Large intestine (tissue), 3 donors: Measurements from ENCODE around the gene PIK3C2G. TPM values are rescaled to one million over a fixed set of nuclear protein-coding genes. Genes with fewer than 3 reads are reported as not detected.

ENCODE experiments used
- DNase-seq, 2 donors: peaks; one replicate each; pipeline versions ENCODE4 v3.0.0 to v3.0.0-alpha.2; 2013
- H3K27ac ChIP-seq: one replicate; pipeline ENCODE4 v1.5.1; 2013; ENCODE audit warnings: low read length
- H3K27me3 ChIP-seq: 2 replicates; pipeline ENCODE4 v1.6.1; 2013; ENCODE audit warnings: low read length; ENCODE audit not compliant: control insufficient read depth, insufficient read depth
- H3K36me3 ChIP-seq: 2 replicates; pipeline ENCODE4 v1.6.1; 2013; ENCODE audit warnings: low read length; ENCODE audit not compliant: control insufficient read depth, insufficient read depth
- H3K4me1 ChIP-seq: one replicate; pipeline ENCODE4 v1.6.1; 2013; ENCODE audit warnings: low read length; ENCODE audit not compliant: control insufficient read depth, insufficient read depth
- H3K4me3 ChIP-seq: one replicate; pipeline ENCODE4 v1.5.1; 2013; ENCODE audit warnings: low read length
- H3K9me3 ChIP-seq: one replicate; pipeline ENCODE4 v1.6.1; 2013; ENCODE audit warnings: mild to moderate bottlenecking, low read depth, low read length, moderate library complexity; ENCODE audit not compliant: control insufficient read depth
- WGBS: methylation state at CpG from one replicate; pipeline ENCODE4 v1.1.5; 2013; ENCODE audit warnings: low lambda C conversion rate; ENCODE audit not compliant: insufficient coverage; 5-methylcytosine and 5-hydroxymethylcytosine counted together
- polyA plus RNA-seq: library from polyadenylated mRNA; unstranded; fragments of 120-200 nt; gene quantifications from one replicate; pipeline ENCODE4 v1.2.1, GENCODE V29; 2013

Gene PIK3C2G
- polyA plus RNA-seq, 1 donor = 2.1 TPM

DNA sequence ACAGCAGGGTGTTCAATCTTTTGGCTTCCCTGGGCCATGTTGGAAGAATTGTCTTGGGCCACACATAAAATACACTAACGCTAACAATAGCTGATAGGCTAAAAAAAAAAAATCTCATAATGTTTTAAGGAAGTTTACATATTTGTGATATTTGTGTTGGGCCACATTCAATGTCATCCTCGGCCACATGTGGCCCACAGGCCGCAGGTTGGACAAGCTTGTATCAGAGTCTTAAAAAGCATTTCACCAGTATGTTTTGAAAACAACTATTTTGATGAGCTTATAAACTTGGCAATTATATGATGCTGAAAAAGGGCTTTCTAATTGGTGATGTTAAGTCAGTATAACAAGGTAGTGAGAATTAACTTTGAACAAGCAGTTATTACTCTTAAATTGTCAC is 78.9 kb downstream of the PIK3C2G start:
- Histone ChIP-seq H3K9me3 (no peaks in the 10 kb centered on the region), H3K36me3 (no peaks in the 10 kb centered on the region), H3K4me1 (peaks cover 2% of the 10 kb centered on the region), H3K27me3 (no peaks in the 10 kb centered on the region), H3K4me3 (no peak overlapping the region), H3K27ac (no peak overlapping the region)
- no peak for DNase-seq
- no CpG with 5 or more reads among the region's 3 CpGs for whole genome bisulfite sequencing

DNA sequence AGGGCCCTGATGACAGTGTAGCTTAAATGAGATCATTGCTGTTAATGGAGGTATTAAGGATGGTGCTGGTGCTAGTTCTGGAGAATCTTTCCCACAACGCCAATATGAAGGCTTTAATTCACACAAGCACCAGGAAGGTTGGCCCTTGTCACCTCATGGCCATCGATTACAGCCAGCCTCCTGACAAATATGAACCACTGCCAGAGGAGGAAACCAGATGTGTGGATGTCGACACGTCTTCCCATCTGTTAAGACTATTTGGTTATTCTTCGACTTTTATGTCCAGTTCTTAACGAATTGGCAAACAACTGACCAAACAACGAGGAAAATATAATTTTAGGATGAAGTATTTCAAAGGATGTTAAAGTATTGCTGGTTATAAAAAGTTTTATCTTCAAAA is 79.5 kb downstream of the PIK3C2G start:
- H3K27ac ChIP-seq = no peak overlapping the region
- no peak overlapping the region for H3K4me3 ChIP-seq
- H3K4me1 ChIP-seq = peaks cover 2% of the 10 kb centered on the region
- no peaks in the 10 kb centered on the region for H3K9me3 ChIP-seq
- 84% methylated on average over 5 of the region's 7 CpGs for WGBS
- DNase-seq = no peak
- H3K27me3 ChIP-seq = no peaks in the 10 kb centered on the region
- H3K36me3 ChIP-seq = no peaks in the 10 kb centered on the region

DNA sequence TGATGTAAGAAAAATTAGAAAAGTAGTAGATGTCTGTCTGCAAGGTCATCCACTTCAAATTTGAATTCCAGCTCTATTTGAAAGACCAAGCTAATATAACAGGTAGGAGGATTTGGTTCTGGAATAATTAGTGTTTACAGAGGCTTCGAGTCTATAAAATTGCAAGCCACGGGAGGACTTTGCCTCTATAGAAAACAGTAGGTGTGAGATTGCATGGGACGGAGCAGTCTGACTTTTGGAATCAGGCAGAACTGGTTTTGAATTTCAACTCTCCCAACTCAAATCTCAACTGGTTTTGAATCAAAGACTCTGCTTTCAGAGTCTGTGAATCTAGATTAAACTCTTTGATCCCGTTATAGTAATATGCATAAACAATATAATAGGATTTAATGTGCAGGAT is 82.4 kb downstream of the PIK3C2G start:
- Histone ChIP-seq H3K36me3 (no peaks in the 10 kb centered on the region), H3K27ac (no peak overlapping the region), H3K4me1 (peaks cover 2% of the 10 kb centered on the region), H3K4me3 (no peak overlapping the region), H3K27me3 (no peaks in the 10 kb centered on the region), H3K9me3 (no peaks in the 10 kb centered on the region)
- WGBS = no CpG with 5 or more reads among the region's 4 CpGs
- peak; percentile 21 to 68 for DNase-seq

DNA sequence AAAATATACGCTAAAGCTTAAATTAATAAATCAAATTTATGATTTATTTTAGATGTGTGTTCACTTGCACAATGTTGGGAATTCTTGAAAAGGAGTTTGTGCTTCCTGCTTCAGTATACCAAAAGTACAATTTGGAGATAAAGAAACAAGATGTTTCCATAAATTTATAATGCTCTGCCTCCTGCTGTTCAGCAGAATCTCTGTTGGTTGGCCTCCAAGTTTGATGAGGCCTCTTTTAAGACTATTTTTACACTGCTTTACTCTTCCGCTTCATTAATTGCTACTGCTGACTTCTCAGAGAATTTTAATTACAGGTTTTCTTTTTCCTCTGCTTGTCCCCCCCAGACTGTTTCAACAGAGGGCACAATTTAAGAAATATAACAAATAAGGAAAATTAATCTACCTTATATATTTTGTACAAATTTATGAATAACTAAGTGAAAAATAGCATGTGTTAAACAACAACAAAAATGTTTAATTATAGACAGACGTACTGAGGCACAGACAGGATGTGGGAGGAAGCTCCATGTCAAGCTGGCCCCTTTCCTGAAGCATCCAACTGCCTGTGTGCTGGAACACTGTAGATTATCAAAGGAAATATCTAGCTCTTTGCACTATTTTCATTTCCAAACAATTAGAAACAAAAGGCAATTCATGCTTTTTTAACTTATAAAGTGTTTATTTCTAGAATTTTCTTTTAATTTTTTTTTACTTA is 83.9 kb downstream of the PIK3C2G start:
- no peaks in the 10 kb centered on the region for H3K9me3 ChIP-seq
- 100% methylated on average over 1 of the region's 3 CpGs for WGBS
- DNase-seq = no peak
- peaks cover 2% of the 10 kb centered on the region for H3K4me1 ChIP-seq
- H3K27ac ChIP-seq = no peak overlapping the region
- no peaks in the 10 kb centered on the region for H3K27me3 ChIP-seq
- H3K4me3 ChIP-seq = no peak overlapping the region
- no peaks in the 10 kb centered on the region for H3K36me3 ChIP-seq

DNA sequence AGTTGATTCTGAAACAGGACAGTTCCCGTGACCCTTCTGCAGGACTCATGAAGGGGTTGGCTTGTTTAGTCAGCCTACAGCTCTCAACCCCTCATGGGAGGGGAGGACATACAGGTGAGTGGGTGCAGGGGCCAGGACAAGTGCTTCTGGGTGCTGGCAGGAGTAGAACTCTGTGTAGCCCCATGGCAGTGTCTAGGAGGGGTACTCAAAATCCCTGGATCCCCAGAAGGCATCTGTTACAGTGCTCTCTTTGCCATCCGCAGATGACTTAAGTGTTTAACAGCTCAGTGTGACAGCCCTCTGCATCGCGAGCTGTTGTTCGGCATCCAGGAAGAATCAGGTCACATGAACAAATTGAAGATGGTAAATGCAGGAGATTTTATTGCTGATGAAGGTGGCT is 91.0 kb downstream of the PIK3C2G start:
- no peak overlapping the region for H3K27ac ChIP-seq
- DNase-seq = no peak
- H3K4me3 ChIP-seq = no peak overlapping the region
- no peaks in the 10 kb centered on the region for H3K4me1 ChIP-seq
- no peaks in the 10 kb centered on the region for H3K9me3 ChIP-seq
- H3K27me3 ChIP-seq = no peaks in the 10 kb centered on the region
- WGBS = 72% methylated on average over 3 of the region's 5 CpGs
- H3K36me3 ChIP-seq = no peaks in the 10 kb centered on the region

DNA sequence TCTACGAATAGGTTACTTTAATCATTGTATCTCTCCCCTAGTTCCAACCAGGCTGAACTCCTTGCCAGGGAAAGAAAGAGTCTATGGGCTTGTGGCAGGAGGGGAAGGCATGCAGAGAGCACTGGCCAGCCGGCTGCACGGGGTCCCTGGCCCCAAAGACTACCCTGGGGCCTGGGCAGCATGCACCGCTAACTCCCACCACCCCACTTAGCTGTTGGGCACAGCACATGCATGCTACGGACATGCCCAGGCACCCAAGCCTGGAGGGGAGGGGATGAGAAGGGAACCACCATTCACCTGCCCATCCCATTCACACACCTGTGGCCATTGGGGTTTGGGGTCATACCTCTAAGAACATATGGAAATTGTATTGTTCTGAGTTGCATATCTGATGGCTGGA is 94.1 kb downstream of the PIK3C2G start:
- H3K27me3 ChIP-seq = no peaks in the 10 kb centered on the region
- no peak overlapping the region for H3K27ac ChIP-seq
- no peaks in the 10 kb centered on the region for H3K9me3 ChIP-seq
- H3K4me3 ChIP-seq = no peak overlapping the region
- no peaks in the 10 kb centered on the region for H3K4me1 ChIP-seq
- WGBS = 100% methylated on average over 1 of the region's 5 CpGs
- no peaks in the 10 kb centered on the region for H3K36me3 ChIP-seq
- DNase-seq = no peak

DNA sequence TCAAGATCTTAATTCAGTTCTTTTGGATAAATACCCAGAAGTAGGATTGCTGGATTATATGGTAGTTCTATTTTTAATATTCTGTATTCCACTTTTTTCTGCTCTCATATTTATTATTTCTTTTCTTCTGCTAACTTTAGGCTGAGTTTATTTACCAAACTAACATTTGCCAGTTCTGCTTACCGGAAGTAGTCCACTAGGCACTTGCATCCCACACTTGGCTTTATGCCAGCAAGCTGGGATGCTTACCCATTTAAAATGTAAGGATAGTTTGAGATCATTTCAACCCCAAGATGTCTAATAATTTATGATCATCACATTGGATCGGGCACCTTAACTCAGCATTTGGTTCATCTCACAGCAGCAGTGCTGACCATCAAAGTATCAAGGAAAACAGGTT is 96.8 kb downstream of the PIK3C2G start:
- no CpG with 5 or more reads among the region's 2 CpGs for WGBS
- no peak for DNase-seq
- H3K4me3 ChIP-seq = no peak overlapping the region
- H3K27me3 ChIP-seq = no peaks in the 10 kb centered on the region
- H3K9me3 ChIP-seq = no peaks in the 10 kb centered on the region
- no peaks in the 10 kb centered on the region for H3K36me3 ChIP-seq
- H3K27ac ChIP-seq = no peak overlapping the region
- no peaks in the 10 kb centered on the region for H3K4me1 ChIP-seq

DNA sequence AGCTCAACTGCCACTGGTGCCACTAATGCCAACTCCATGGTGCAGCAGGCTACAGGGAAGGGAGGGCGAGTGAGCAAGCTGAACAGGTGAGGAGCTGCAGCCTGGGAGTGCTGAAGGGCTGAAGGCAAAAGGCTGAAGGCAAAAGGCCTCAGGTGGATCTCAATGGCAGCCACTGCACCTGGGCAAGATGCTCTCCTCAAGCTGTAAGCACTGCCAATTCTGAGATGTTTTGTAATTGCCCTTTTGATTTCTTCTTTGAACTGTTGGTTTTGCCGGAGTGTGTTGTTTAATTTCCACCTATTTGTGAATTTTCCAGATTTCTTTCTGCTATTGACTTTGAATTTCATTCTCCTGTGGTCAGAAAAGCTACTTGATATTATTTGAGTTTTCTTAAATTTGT is 97.6 kb downstream of the PIK3C2G start:
- Histone ChIP-seq H3K36me3 (no peaks in the 10 kb centered on the region), H3K27me3 (no peaks in the 10 kb centered on the region), H3K4me1 (no peaks in the 10 kb centered on the region), H3K4me3 (no peak overlapping the region), H3K9me3 (no peaks in the 10 kb centered on the region), H3K27ac (no peak overlapping the region)
- DNase-seq = no peak
- 100% methylated on average over 1 of the region's 2 CpGs for WGBS

DNA sequence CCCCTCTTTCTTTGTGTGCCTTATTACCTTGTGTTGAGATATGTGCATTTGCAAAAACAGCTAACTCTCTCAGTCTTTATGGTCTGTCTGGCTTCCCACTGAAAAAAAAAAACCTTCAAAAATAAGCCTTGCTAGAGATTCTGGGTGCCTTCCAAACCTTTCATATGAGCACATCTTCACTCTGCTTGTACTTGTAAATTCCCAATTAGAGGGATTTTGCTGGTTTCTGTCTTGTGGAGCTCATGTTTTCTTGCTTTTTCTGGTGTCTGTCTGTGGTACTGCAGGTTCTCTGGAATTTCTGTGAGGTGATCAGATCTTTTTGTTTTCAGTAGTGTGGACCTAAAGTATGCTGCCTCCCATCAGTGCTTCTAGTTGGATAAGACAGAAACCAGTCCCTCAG is 100.1 kb downstream of the PIK3C2G start:
- Histone ChIP-seq H3K4me1 (no peaks in the 10 kb centered on the region), H3K36me3 (no peaks in the 10 kb centered on the region), H3K9me3 (no peaks in the 10 kb centered on the region), H3K27me3 (no peaks in the 10 kb centered on the region), H3K4me3 (no peak overlapping the region), H3K27ac (no peak overlapping the region)
- no peak for DNase-seq

DNA sequence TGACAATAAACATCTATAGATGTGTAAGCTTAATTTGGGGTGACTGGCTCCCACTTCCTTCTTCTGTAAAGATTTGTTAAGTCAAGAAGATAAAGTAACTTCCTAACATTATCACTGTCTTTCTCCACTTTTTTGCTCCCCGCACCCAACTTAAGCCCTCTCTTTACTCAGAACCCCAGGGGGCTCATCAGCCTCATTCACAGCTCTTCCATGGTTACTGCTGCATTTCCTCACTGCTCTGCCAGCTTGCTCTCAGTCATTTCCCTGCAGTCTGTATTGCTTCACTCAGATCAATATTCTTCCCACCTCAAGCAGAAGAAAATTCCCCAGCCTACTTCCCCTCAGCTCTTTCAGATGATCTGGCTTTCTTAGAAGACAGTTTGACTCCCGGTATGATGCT is 102.0 kb downstream of the PIK3C2G start:
- Histone ChIP-seq H3K27me3 (no peaks in the 10 kb centered on the region), H3K4me1 (no peaks in the 10 kb centered on the region), H3K9me3 (no peaks in the 10 kb centered on the region), H3K27ac (no peak overlapping the region), H3K36me3 (no peaks in the 10 kb centered on the region), H3K4me3 (no peak overlapping the region)
- WGBS = 71% methylated on average over 1 of the region's 2 CpGs
- DNase-seq = no peak

DNA sequence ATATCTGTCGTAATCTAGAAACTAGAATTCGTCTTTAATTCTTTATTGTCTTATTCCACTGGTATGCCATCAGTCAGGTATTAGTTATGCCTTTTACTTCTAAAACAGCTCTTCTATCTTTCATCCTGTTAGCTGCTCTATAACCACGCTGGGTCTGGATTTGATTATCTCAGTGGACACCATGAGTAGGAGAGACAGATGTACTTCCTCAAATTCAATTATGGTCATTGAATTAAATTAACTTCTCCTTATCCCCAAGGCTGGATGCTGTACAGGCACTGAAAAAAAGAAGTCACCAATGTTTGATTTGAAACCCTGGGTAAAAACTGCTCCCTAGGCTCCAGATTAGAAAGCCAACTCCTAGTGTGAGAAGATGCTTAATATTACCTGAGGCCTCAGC is 107.3 kb downstream of the PIK3C2G start:
- H3K27me3 ChIP-seq = no peaks in the 10 kb centered on the region
- DNase-seq = no peak
- no peak overlapping the region for H3K4me3 ChIP-seq
- H3K9me3 ChIP-seq = no peaks in the 10 kb centered on the region
- H3K27ac ChIP-seq = no peak overlapping the region
- WGBS = 100% methylated on average over 3 of the region's 3 CpGs
- H3K4me1 ChIP-seq = no peaks in the 10 kb centered on the region
- H3K36me3 ChIP-seq = no peaks in the 10 kb centered on the region
